ENCODE results near the gene VRTN. TPM values are rescaled to one million over a fixed set of nuclear protein-coding genes. Genes with fewer than 3 reads are reported as not detected.
"Not testable (repeated sequence)": the region's sequence is repeated elsewhere in the genome, so short reads cannot be mapped to it uniquely, and the experiment has no call there.

VRTN gene
- polyA plus RNA-seq, 10 donors, result 0.08 to 0.22 (median 0.19) TPM; not detected in 7

DNA sequence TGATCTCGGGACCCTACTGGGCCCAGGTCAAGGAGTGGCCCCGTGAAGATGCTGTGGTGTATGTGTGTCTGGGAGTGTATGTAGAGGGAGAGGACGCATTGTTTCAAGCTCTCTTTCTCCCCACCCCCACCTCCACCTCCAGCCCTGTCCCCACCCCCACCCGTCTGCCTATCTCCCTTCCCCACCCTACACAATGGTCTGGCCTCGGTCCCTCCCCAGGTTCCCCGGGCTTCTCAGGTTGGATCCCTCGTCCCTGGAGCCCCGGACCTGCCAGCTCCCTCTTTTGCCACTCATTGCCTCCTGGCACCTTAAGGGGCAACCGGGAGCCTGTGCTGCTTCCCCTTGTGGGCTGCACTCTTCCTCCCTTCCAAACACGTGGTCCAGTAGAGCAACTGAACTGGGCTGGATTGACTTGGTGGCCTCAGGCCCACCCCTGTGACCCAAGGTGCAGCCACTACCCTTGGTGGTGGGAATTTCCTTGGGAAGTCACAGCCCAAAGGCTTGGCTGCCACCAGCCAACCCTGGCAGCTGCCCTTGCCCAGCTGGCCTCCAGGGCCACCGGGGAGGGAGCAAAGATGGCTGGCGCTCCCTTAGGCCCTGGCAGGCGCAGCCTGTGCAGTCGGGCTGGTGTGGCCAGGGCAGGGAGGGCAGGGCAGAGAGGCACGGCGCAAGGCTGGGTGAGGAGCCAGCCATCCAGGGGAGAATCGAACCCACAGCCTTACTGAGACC lies 628 bp downstream of the VRTN start:
- DNase-seq, result no peak

DNA sequence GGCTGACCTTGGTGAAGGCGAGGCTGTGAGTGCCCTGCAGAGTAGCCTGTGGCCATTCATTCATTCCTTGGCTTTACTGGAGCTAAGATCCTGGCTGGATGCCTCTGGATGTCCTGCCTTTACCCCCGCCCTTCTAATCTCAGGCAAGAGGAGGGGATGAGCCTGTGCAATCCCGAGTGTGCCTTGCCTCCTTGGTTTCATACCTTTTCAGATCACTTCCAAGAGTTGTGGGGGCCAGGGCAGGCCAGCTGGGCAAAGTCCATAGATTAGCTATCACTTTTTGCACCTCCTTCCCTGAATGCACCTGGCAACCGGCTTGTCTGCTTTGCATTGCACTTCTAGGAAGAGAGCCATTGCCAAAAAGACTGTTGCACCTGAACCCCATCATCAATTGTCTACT lies 1.5 kb downstream of the VRTN start:
- no peak for DNase-seq

DNA sequence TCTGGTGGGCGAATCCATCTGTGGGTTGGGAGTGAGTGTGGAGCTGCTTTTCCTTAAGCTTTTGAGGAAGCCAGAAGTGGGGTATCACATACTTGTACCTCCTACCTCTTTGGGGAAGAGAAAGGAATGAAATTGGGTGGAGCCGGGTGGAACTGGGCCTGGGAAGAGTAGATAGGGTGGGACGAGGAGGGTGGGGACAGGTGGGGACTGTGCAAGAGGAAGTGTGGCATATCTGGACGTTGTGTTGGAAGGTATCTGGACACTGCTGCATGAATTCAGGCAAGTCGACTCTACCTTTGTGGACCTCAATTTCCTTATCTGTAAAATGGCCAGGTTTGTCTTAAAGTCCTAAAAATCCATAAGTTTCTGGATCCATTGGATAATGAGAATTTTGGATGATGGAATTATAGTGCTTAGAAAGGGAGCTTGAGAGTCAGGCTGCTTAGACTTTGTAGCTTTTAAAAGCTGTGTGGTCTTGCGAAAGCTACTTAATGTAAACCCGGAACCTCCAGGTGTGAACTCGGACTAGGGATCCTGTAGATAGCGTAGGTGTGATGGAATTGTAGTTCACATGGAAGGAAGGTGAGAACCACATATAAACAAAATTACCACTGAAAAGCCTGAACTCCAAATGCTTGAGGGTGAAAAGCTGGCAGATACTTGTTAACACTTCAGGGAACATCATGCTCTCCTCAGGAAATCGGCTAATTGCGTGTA lies 2.1 kb downstream of the VRTN start:
- DNase-seq, result no peak

DNA sequence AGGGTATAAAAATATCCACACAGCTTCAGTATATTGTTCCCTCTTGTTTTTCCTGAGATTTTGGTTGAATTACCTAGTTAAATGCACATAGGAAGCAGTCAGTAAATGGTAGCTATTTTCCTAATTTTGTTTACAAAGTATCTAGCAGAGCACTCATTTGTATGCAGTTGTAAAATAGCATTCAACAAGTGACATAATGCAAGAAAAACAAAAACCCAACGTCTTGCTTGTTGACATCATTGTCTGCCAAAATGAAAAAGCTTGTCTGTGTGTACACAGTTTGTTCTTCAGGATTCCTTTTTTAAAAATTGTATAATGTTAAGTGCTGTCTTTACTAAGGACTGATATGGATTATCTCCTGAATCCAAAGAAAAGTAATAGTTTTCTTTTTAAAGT lies 2.7 kb downstream of the VRTN start:
- no peak for DNase-seq

DNA sequence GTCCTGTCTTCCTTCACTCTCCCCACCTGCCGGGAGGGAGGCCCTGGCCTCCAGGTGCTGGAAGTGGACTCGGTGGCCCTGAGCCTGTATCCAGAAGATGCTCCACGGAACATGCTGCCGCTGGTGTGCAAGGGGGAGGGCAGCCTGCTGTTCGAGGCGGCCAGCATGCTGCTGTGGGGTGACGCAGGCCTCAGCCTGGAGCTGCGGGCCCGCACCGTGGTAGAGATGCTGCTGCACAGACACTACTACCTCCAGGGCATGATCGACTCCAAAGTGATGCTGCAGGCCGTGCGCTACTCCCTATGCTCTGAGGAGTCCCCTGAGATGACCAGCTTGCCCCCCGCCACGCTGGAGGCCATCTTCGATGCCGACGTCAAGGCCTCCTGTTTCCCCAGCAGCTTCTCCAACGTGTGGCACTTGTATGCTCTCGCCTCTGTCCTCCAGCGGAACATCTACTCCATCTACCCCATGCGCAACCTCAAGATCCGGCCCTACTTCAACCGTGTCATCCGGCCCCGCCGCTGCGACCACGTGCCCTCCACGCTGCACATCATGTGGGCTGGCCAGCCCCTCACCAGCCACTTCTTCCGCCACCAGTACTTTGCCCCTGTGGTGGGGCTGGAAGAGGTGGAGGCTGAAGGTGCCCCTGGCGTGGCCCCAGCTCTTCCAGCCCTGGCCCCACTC lies 8.8 kb downstream of the VRTN start:
- DNase-seq, result no peak

DNA sequence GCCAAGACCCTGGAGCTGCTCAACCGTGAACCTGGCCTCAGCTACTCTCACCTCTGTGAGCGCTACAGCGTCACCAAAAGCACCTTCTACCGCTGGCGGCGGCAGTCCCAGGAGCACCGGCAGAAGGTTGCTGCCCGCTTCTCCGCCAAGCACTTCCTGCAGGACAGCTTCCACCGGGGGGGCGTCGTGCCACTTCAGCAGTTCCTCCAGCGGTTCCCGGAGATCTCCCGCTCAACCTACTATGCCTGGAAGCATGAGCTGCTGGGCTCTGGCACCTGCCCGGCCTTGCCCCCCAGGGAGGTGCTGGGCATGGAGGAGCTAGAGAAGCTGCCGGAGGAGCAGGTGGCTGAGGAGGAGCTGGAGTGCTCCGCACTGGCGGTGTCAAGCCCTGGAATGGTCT lies 9.3 kb downstream of the VRTN start:
- no peak for DNase-seq

DNA sequence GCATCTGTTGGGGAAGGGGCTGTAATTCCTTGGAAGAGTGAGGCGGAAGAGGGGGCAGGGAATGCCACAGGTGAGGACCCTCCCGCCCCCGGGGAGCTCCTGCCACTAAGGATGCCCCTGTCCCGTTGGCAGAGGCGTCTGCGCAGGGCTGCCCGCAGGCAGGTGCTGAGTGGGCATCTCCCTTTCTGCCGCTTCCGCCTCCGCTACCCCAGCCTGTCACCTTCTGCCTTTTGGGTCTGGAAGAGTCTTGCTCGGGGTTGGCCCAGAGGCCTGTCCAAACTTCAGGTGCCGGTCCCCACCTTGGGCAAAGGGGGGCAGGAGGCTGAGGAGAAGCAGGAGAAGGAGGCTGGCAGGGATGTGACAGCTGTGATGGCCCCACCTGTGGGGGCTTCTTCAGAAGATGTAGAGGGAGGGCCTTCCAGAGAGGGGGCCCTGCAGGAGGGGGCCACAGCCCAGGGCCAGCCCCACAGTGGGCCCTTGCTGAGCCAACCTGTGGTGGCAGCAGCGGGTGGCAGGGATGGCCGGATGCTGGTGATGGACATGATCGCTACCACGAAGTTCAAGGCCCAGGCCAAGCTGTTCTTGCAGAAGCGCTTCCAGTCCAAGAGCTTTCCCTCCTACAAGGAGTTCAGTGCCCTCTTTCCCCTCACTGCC lies 10.0 kb downstream of the VRTN start:
- no peak for DNase-seq

DNA sequence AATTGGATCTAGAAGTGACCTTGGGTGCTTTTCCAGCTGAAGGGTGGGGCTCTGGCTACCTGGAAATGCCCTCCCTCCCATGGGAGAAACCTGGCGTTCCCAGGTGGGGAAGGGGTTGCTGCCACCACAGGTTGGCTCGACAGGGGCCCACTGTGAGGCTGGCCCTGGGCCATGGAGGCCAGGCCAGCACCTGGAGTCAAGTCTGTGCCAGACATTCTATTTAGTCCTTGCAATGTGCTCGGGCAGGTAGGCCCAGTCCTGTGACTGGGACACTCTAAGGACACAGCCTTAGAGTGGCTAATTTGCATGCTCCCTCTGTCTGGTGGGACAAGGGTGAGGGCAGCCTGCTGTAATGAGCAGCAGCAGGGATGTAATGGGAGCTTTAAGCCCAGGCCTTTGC lies 11.9 kb downstream of the VRTN start:
- no peak for DNase-seq

DNA sequence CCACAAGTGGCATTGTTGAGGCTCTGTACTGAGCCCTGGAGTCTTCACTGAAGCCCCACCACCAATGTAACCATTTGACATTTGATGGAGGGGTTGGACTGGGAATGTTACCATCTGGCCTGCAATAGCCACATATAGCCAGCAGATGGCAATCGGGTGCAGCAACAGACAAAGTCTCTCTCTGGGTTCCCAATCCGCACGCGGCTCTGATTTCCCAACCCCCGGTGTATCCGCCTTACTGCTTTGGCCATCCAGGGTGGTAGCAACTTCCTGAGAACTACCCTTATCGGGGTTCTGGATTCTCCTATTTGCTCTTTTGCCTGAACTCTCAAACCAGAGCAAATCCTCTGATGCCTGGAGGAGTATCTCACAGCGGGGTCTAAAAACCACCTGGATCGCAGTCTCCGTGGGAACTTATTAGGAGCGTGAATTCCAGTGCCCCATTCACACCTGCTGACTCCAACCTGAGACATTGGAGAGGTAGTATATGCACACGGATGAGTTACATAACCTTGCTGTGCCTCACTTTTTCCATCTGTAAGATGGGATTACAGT lies 14.2 kb downstream of the VRTN start:
- DNase-seq, result peak; percentile 46 to 80 (median 70)

DNA sequence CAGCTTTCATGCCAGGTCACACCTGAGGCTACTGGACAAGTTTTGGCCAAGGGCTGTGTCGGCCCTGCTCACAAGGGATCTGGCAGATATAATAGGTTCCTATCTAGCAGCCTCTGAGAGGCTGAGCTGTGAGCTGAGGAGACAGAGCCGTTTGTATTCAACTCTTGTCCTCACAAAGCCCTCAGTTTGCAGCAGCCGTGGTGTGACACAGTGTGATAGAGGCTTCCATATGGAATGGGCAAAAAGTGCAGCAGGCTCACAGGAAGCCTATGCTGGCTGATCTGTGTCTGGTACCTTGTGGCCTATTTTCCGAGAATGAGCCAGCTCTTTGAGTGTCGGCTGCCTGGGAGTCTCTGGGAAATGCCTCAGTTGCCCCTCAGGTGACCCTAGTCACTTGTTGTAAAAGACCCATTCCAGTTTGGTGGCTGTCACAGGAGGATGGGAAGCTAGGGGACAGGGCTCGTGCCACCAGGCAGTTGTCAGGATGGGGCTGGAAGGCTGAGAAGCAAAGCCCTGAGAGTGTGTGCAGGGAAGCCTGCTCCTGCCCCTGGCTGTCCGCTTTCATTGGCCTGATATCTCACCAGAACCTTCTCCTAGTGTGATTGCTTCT lies 16.1 kb downstream of the VRTN start:
- no peak for DNase-seq

DNA sequence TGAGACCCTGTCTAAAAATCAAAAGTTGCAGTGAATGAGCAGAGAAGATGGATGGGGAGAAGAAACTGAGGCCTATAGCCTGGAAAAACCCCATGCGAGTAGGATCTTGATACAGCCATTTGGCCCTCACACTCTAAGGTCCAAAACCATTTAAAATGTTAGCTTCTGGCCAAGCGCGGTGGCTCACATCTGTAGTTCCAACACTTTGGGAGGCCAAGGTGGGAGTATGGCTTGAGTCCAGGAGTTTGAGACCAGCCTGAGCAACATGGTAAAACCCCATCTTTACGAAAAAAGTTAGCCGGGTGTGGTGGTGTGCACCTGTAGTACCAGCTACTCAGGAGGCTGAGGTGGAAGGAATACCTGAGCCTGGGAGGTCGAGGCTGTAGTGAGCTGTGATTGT lies 19.8 kb downstream of the VRTN start:
- no peak for DNase-seq

DNA sequence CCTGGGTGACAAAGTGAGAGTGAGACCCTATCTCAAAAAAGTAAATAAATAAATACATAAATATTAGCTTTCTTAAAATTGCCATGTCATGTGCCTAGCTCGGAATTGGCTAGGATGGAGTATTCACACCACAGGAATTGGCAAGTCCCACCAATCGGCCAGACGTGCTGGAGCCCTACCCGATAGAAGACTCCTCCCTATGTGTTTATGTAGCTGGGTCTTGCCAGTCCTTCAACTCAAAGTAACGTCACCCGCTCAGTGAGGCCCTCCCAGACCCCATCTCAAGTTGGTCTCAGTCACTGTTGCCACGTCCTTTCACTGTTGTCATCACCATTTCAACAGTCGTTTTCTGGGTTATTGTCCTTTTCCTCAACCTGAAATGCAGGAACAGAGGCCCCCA lies 20.2 kb downstream of the VRTN start:
- DNase-seq, result no peak

DNA sequence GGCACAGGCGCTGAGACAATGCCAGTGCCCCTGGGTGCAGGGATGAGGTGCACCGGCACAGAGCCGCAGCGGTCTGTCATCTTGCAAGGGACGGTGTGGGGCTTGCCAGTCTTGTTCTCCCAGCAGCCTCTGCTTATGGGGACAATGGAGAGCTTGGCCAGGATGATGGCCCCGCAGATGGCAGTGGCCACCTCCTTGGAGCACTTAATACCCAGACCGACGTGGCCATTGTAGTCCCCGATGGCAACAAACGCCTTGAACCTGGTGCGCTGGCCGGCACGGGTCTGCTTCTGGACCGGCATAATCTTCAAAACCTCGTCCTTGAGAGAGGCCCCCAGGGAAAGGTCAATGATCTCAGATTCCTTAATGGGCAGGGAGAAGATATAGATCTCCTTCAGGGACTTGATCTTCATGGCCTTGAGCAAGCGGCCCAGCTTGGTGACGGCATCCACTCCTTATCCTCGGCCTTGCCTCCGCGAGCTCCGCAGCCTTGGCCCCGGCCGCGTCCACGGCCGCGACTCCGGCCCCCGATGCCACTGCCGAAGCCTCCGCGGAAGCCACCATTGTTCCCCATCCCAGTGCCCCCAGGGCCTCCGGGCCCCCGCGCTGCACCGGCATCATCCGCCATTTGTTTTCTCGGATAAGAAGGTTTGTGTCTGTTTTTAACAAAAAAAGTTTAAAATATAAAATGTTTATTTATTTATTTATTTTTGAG lies 29.9 kb downstream of the VRTN start:
- no peak for DNase-seq

DNA sequence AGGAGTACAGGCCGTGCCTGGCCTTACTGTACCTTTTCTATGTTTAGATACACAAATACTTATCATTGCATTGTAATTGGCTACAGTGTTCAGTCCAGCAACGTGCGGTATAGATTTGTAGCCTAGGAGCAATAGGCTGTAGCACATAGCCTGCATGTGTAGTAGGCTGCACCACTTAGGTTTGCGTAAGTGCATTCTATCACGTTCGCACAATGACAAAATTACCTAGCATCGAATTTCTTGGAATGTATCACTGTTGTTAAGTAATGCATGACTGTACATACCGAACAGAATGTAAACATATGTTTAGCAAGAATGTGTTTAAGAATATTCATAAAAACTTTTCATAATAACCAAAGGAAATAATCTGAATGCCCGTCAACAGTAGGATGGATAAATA lies 31.9 kb downstream of the VRTN start:
- no peak for DNase-seq

DNA sequence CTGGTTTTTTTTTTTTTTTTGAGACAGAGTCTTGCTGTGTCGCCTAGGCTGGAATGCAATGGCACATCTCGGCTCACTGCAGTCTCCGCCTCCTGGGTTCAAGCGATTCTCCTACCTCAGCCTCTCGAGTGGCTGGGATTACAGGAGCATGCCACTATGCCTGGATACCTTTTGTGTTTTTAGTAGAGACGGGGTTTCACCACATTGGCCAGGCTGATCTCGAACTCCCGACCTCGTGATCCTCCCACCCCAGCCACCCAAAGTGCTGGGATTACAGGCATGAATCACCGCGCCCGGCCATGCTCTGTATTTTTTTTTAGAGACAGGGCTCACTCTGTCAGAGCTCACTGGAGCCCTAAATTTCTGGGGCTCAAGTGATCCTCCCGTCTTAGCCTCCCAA lies 32.6 kb downstream of the VRTN start:
- DNase-seq, result no peak

DNA sequence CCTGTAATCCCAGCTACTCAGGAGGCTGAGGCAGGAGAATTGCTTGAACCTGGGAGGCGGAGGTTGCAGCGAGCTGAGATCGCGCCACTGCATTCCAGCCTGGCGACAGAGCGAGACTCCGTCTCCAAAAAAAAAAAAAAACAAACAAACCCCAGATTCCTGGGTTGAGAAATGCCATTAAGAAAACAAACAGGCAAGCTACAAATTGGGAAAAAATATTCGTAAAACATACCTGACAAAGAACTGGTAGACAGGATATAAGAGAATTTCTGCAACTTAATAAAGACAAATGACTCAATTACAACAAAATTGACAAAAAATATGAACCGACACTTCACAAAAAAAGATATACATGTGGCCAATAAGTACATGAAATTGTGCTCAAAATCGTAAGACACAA lies 33.3 kb downstream of the VRTN start:
- DNase-seq, result not testable (repeated sequence)

DNA sequence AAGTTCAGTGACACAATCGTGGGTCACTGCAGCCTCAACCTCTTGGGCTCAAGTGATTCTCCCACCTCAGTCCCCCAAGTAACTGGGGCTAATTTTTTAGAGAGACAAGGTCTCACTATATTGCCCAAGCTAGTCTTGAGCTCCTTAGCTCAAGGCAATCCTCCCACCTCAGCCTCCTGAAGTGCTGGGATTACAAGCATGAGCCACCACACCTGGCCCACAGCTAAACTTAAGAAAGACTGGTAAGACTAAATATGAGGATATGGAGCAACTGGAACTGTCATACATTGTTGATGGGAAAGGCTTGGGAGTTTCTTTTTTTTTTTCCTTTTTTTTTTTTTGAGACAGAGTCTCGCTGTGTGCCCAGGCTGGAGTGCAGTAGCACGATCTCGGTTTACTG lies 34.0 kb downstream of the VRTN start:
- DNase-seq, result no peak

DNA sequence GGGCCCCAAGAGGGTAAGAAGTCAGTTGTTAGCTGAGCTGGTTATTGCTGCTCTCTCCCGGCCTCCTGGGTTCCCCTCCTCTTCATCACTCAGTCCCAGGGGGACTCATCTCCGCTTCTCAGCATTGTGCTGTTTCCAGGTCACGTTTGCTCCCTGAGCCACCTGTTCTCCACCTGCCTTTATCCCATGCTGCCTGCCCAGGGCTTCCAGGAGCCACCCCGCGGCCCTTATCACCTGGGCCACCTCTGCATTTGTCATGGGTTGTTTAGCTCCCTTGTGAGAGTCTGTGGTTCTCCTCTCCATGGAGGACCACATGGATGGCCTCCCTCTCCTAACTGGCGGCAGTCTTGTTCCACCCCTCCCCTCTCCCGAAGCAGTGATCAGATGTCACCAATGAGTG lies 41.7 kb downstream of the VRTN start:
- DNase-seq, result no peak

DNA sequence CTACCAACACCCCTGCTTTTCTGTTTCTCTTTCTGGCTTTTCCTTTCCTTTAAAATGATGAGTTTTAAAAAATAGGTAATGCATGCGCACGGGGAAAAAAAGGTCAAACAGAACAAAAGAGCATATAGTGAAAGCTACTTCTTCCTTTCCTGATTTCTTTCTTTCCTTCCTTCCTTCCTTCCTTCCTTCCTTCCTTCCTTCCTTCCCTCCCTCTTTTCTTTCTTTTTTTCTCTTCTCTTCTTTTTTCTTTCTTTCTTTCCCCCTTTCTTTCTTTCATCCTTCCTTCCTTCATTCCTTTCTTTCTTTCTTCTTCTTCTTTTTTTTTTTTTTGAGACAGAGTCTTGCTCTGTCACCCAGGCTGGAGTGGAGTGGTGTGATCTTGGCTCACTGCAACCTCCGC lies 42.2 kb downstream of the VRTN start:
- DNase-seq, result not testable (repeated sequence)

DNA sequence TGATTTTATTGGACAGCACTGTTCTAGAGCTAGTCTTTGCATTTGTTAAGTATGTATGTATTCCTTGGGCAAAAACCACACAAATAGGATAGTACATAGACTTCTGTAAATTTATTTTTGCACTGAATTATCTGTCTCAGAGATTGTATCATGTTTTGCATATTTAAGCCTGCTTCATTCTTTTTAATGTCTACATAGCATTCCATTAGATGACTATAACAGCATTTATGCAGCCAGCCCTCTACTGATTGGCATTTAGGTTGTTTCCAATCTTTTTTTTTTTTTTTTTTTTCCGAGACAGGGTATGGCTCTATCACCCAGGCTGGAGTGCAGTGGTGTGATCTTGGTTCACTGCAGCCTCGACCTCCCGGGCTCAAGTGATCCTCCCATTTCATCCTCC lies 43.2 kb downstream of the VRTN start:
- DNase-seq, result no peak

Data from muscle of back (tissue), 11 donors.